ENCODE measurements around the gene APBB1IP. TPM values are rescaled to one million over a fixed set of nuclear protein-coding genes. Genes with fewer than 3 reads are reported as not detected.
"Not testable (repeated sequence)": the region's sequence is repeated elsewhere in the genome, so short reads cannot be mapped to it uniquely, and the experiment has no call there.

APBB1IP gene
- total and polyA plus RNA-seq, 2 donors (not counting 1 experiment from before 2014, with no cell fraction given): 60.1 to 97.0 TPM

GRCh38 chr10:26491276-26491675, 53.1 kb downstream of the APBB1IP start:
- no peak overlapping the region for H3K27ac Mint-ChIP-seq
- peaks cover 13 to 14% of the 10 kb centered on the region in 2 donors for H3K4me1 ChIP-seq (ENCODE audit: control insufficient read depth in 2 of 2, insufficient read depth in 2 of 2, low read length in 2 of 2)
- CTCF ChIA-PET: no interaction called here

GRCh38 chr10:26491934-26492333, 53.8 kb downstream of the APBB1IP start:
- Histone ChIP-seq H3K4me1 (ENCODE audit: control insufficient read depth in 2 of 2, insufficient read depth in 2 of 2, low read length in 2 of 2) (peaks cover 6 to 7% of the 10 kb centered on the region in 2 donors), H3K9ac (ENCODE audit: low read length) (no peak overlapping the region), H3K9me3 (ENCODE audit: control extremely low read depth in 1 of 3, control insufficient read depth in 2 of 3, insufficient read depth in 1 of 3, low read length in 2 of 3) (no peaks in the 10 kb centered on the region), H3K27ac (ENCODE audit: low read length in 2 of 2) (no peak overlapping the region), H3K36me3 (replicated peaks in 1 of 2; ENCODE audit: control extremely low read depth in 1 of 2, control insufficient read depth in 1 of 2, extremely low read depth in 1 of 2, insufficient read depth in 2 of 2, low read length in 1 of 2) (peaks cover 0 to 48% of the 10 kb centered on the region in 2 experiments), H3K4me2 (replicated peaks; ENCODE audit: low read depth, low read length, poor library complexity, severe bottlenecking) (no peak overlapping the region), H4K20me1 (ENCODE audit: control insufficient read depth, insufficient read depth, low read length, poor library complexity, severe bottlenecking) (no peaks in the 10 kb centered on the region), H3K27me3 (replicated peaks in 1 of 4; ENCODE audit: control extremely low read depth in 1 of 4, control insufficient read depth in 3 of 4, insufficient read depth in 4 of 4, low read length in 3 of 4) (no peaks in the 10 kb centered on the region), H3K79me2 (ENCODE audit: control insufficient read depth, insufficient read depth, low read length) (peaks cover 82% of the 10 kb centered on the region), H3K4me3 (ENCODE audit: control extremely low read depth in 1 of 5, extremely low read depth in 1 of 5, insufficient read depth in 1 of 5, low read depth in 2 of 5, low read length in 4 of 5) (no peak overlapping the region), H2AFZ (ENCODE audit: insufficient read depth, low read depth, low read length, poor library complexity, severe bottlenecking) (no peak overlapping the region)
- ChIA-PET CTCF (no interaction called here), POLR2A (no interaction called here)
- H3K27ac Mint-ChIP-seq: no peak overlapping the region
- no peaks in the 10 kb centered on the region for H3K9me3 Mint-ChIP-seq (ENCODE audit: insufficient read depth)
- DNase-seq: no peak
- H3K27me3 Mint-ChIP-seq: no peaks in the 10 kb centered on the region
- peaks cover 20% of the 10 kb centered on the region for H3K4me1 Mint-ChIP-seq
- TF ChIP-seq EZH2 (IDR thresholded peaks at IDR 0.05; ENCODE audit: borderline replicate concordance, insufficient read depth, low read depth, low read length, poor library complexity, severe bottlenecking) (no peak), CTCF (IDR thresholded peaks at IDR 0.05) (no peak)
- ATAC-seq (ENCODE audit: low read depth): no peak
- intact Hi-C loops (cut with micrococcal nuclease): loop anchor here (10.0 kb wide), 1 partner anchor 53 kb away; no protein-coding TSS in a partner anchor
- no peak overlapping the region for H3K4me3 Mint-ChIP-seq
- 100% methylated on average over 3 of the region's 3 CpGs for WGBS (ENCODE audit: insufficient coverage)

More at GRCh38 chr10:26491276-26491675, 53.1 kb downstream of the APBB1IP start:
- Histone ChIP-seq H3K36me3 (replicated peaks in 1 of 2; ENCODE audit: control extremely low read depth in 1 of 2, control insufficient read depth in 1 of 2, extremely low read depth in 1 of 2, insufficient read depth in 2 of 2, low read length in 1 of 2) (peaks cover 0 to 43% of the 10 kb centered on the region in 2 experiments), H3K4me3 (ENCODE audit: control extremely low read depth in 1 of 5, extremely low read depth in 1 of 5, insufficient read depth in 1 of 5, low read depth in 2 of 5, low read length in 4 of 5) (no peak overlapping the region), H3K9ac (ENCODE audit: low read length) (no peak overlapping the region), H3K4me2 (replicated peaks; ENCODE audit: low read depth, low read length, poor library complexity, severe bottlenecking) (no peak overlapping the region), H3K79me2 (ENCODE audit: control insufficient read depth, insufficient read depth, low read length) (peaks cover 84% of the 10 kb centered on the region), H3K9me3 (ENCODE audit: control extremely low read depth in 1 of 3, control insufficient read depth in 2 of 3, insufficient read depth in 1 of 3, low read length in 2 of 3) (no peaks in the 10 kb centered on the region), H4K20me1 (ENCODE audit: control insufficient read depth, insufficient read depth, low read length, poor library complexity, severe bottlenecking) (no peaks in the 10 kb centered on the region), H3K27ac (ENCODE audit: low read length in 2 of 2) (no peak overlapping the region), H3K27me3 (replicated peaks in 1 of 4; ENCODE audit: control extremely low read depth in 1 of 4, control insufficient read depth in 3 of 4, insufficient read depth in 4 of 4, low read length in 3 of 4) (no peaks in the 10 kb centered on the region), H2AFZ (ENCODE audit: insufficient read depth, low read depth, low read length, poor library complexity, severe bottlenecking) (no peak overlapping the region)
- DNase-seq (no peak), ATAC-seq (ENCODE audit: low read depth) (no peak)
- Mint-ChIP-seq H3K4me3 (no peak overlapping the region), H3K27me3 (no peaks in the 10 kb centered on the region), H3K4me1 (peaks cover 27% of the 10 kb centered on the region), H3K9me3 (ENCODE audit: insufficient read depth) (no peaks in the 10 kb centered on the region)
- intact Hi-C loops (cut with micrococcal nuclease): loop anchor here (10.0 kb wide), 1 partner anchor 54 kb away; no protein-coding TSS in a partner anchor
- POLR2A ChIA-PET: no interaction called here
- WGBS (ENCODE audit: insufficient coverage): no CpG with 5 or more reads among the region's 3 CpGs
- TF ChIP-seq EZH2 (IDR thresholded peaks at IDR 0.05; ENCODE audit: borderline replicate concordance, insufficient read depth, low read depth, low read length, poor library complexity, severe bottlenecking) (no peak), CTCF (IDR thresholded peaks at IDR 0.05) (no peak)

- H3K4me3 ChIP-seq (ENCODE audit: control extremely low read depth in 1 of 5, extremely low read depth in 1 of 5, insufficient read depth in 1 of 5, low read depth in 2 of 5, low read length in 4 of 5); H3K27me3 ChIP-seq (replicated peaks in 1 of 4; ENCODE audit: control extremely low read depth in 1 of 4, control insufficient read depth in 3 of 4, insufficient read depth in 4 of 4, low read length in 3 of 4); ATAC-seq (ENCODE audit: low read depth); H3K27me3 Mint-ChIP-seq; H3K9me3 ChIP-seq (ENCODE audit: control extremely low read depth in 1 of 3, control insufficient read depth in 2 of 3, insufficient read depth in 1 of 3, low read length in 2 of 3); H3K4me3 Mint-ChIP-seq; H2AFZ ChIP-seq (ENCODE audit: insufficient read depth, low read depth, low read length, poor library complexity, severe bottlenecking); DNase-seq; POLR2A ChIA-PET; H3K9me3 Mint-ChIP-seq (ENCODE audit: insufficient read depth); H3K9ac ChIP-seq (ENCODE audit: low read length); H3K4me2 ChIP-seq (replicated peaks; ENCODE audit: low read depth, low read length, poor library complexity, severe bottlenecking); H3K4me1 ChIP-seq (ENCODE audit: control insufficient read depth in 2 of 2, insufficient read depth in 2 of 2, low read length in 2 of 2); H3K27ac Mint-ChIP-seq; H3K27ac ChIP-seq (ENCODE audit: low read length in 2 of 2); H4K20me1 ChIP-seq (ENCODE audit: control insufficient read depth, insufficient read depth, low read length, poor library complexity, severe bottlenecking): not testable (repeated sequence)
- peaks cover 0 to 55% of the 10 kb centered on the region in 2 experiments for H3K36me3 ChIP-seq (replicated peaks in 1 of 2; ENCODE audit: control extremely low read depth in 1 of 2, control insufficient read depth in 1 of 2, extremely low read depth in 1 of 2, insufficient read depth in 2 of 2, low read length in 1 of 2)
- H3K4me1 Mint-ChIP-seq: peaks cover 13% of the 10 kb centered on the region
- 98% methylated on average over 4 of the region's 9 CpGs for WGBS (ENCODE audit: insufficient coverage)
- intact Hi-C loops (cut with micrococcal nuclease): loop anchor here (10.0 kb wide), 1 partner anchor 52 kb away; no protein-coding TSS in a partner anchor
- peaks cover 82% of the 10 kb centered on the region for H3K79me2 ChIP-seq (ENCODE audit: control insufficient read depth, insufficient read depth, low read length)
- CTCF ChIA-PET: interaction anchor here (0.9 to 1.5 kb wide), 2 partner anchors 9 to 158 kb away, joined by 3 read pairs; no protein-coding TSS in a partner anchor
These were observed 54.6 kb downstream of the APBB1IP start for GRCh38 chr10:26492725-26493124.

All from B cell (primary cell).